A549 treated with AZD9567 at 1 μM for 4 hours (cell line): ENCODE measurements around the gene DNAH2. TPM values are rescaled to one million over a fixed set of nuclear protein-coding genes. Genes with fewer than 3 reads are reported as not detected.

Source experiments
- total RNA-seq: library from RNA; stranded (reverse); fragments of 200-300 nt; extraction: Qiagen RNA extraction; gene quantifications from 5 replicates; pipeline ENCODE4 v1.2.3, GENCODE V29; 2022; ENCODE audit not compliant: insufficient read depth

The DNAH2 gene, protein sequence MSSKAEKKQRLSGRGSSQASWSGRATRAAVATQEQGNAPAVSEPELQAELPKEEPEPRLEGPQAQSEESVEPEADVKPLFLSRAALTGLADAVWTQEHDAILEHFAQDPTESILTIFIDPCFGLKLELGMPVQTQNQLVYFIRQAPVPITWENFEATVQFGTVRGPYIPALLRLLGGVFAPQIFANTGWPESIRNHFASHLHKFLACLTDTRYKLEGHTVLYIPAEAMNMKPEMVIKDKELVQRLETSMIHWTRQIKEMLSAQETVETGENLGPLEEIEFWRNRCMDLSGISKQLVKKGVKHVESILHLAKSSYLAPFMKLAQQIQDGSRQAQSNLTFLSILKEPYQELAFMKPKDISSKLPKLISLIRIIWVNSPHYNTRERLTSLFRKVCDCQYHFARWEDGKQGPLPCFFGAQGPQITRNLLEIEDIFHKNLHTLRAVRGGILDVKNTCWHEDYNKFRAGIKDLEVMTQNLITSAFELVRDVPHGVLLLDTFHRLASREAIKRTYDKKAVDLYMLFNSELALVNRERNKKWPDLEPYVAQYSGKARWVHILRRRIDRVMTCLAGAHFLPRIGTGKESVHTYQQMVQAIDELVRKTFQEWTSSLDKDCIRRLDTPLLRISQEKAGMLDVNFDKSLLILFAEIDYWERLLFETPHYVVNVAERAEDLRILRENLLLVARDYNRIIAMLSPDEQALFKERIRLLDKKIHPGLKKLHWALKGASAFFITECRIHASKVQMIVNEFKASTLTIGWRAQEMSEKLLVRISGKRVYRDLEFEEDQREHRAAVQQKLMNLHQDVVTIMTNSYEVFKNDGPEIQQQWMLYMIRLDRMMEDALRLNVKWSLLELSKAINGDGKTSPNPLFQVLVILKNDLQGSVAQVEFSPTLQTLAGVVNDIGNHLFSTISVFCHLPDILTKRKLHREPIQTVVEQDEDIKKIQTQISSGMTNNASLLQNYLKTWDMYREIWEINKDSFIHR (N-terminal part only)
- total RNA-seq, result 0.03 to 0.10 TPM (median 0.05 TPM) in 3 of 5 replicates, not detected in the others

DNA sequence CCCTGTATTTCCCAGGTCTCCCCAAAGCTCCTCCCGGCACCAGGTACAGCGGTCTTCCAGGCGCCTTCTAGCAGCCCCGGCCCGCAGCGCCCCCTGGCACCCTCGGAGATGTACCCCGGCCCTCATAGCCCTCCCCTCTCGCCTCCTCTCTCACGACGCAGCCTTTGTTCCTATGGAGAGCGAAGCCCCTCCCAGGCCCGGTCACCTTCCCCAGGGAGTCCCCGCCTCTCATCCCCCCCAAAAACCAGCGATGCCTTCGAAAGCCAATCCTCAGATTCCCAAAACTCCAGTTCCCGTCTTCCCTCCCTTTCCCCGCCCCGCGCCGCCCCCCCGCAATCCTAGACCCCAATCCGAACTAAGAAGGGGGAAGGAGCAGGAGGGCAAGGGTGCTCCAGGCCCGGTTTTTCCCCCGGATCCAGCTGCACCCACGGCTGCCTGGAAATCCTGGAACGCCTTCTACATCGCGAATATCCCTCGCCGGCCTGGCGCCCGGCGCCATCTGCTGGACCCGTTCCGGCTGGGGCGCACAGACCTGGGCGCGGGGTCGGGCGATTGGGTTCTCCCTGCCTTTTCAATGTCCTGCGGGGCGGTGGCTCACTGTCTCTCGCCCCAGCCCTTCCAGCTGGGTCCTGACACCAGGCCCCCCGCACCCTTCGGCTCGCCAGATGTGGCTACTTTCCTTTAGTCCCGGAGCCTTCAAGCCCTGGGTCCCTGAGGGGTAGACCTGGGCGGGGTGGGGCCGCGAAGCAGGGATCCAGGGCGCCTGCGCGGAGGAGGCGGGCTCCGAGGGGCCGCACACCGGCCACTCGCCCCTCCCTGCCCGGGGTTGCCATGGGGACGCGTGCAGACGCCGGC lies at the start of gene DNAH2:
Gene DNAH2, plus strand, starts transcription at position 844 of the 855 bp plus-strand sequence. CDS start 1,991 bp downstream, outside the sequence.

DNA sequence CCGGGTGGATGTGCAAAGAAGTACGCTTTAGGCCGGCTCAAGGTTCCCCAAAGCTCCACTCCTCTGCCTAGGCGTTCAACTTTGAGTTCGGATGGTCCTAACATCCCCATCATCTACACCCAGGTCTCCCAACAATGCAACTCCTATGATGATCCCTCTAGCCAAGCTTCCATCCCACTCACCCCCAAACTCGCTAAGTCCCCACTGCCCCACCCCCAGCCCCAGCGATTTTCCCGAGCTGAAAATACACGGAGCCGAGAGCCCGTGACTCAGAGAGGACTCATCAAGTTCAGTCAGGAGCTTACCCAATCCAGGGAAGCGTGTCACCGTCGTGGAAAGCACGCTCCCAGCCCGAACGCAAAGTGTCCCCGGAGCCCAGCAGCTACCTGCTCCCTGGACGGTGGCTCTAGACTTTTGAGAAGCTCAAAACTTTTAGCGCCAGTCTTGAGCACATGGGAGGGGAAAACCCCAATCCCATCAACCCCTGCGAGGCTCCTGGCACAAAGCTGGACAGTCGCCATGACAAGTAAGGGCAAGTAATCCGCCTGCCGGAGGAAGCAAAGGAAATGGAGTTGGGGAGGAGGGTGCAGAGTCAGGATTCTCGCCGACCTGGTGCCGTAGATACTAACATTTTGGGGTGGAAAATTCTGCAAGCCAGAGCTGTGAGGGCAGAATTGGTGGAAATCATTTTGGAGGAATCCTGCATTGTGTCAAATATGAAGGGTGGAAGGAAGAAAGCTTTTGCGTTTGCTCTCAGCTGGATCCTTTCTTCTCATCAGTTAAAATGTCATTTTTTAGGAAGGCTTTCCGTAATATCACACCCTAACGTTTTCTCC lies 30.3 kb upstream of the DNAH2 start, which contains the start of gene TP53:
Gene TP53, minus strand, starts transcription at position 419 of the 836 bp plus-strand sequence. CDS start 10,896 bp downstream, outside the sequence.

DNA sequence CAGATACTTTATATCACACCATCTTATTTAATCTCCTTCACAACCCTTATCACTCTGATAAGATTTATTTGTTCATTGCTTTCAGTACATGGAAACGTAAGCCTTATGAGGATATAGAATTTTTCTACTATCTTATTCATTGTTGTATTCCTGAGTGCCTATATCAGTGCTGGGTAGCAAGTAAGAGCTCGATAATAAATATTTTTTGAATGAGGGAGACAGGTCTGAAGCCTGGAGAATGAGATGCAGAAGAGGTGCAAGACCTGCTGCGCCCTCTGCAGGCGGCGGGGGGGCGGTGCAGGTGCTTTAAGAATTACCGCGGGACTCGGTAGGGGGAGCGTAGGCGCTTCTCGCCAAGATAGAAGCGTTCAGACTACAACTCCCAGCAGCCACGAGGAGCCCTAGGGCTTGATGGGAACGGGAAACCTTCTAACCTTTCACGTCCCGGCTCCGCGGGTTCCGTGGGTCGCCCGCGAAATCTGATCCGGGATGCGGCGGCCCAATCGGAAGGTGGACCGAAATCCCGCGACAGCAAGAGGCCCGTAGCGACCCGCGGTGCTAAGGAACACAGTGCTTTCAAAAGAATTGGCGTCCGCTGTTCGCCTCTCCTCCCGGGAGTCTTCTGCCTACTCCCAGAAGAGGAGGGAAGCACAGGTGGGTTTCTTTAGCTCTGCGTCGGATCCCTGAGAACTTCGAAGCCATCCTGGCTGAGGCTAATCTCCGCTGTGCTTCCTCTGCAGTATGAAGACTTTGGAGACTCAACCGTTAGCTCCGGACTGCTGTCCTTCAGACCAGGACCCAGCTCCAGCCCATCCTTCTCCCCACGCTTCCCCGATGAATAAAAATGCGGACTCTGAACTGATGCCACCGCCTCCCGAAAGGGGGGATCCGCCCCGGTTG lies 29.4 kb upstream of the DNAH2 start, which contains the start of gene WRAP53:
Gene WRAP53, plus strand, starts transcription at position 570 of the 900 bp plus-strand sequence. Its CDS starts 172 bp downstream, at position 742.

DNA sequence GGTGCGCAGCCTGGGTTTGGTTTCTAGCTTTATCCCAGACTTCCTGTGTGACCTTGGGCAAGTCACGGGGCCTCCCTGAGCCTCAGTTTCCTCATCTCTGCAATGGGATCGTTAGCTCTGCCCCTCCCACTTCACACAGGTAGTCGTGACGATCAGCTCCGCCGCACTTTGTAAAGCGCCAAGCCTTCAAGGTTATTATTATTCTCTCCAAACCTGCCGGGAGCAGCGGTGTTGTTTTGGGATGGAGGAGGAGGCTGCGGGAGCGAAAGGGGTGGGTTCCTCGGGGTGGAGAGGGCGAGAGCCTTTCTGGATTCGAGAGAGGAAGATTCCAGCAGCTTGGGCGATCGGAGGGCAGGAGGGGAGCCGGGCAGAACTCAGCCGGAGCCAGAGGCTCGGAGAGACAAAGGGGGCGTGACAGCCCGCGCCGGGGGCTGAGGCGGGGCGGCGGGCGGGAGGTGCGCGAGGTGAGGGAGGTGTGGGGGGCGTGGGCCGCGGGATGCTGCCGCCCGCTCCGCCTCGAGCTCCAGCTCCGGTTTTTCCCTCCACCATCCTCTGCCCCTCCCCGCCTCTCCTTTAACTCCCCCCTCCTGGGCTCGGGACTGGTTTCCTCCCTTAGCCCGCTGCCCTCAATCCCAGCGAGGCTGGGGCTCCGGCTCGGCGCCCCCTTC lies 12.8 kb upstream of the DNAH2 start, which contains the start of gene EFNB3:
Gene EFNB3, plus strand, starts transcription at position 602 of the 668 bp plus-strand sequence. CDS start 397 bp downstream, outside the sequence.

DNA sequence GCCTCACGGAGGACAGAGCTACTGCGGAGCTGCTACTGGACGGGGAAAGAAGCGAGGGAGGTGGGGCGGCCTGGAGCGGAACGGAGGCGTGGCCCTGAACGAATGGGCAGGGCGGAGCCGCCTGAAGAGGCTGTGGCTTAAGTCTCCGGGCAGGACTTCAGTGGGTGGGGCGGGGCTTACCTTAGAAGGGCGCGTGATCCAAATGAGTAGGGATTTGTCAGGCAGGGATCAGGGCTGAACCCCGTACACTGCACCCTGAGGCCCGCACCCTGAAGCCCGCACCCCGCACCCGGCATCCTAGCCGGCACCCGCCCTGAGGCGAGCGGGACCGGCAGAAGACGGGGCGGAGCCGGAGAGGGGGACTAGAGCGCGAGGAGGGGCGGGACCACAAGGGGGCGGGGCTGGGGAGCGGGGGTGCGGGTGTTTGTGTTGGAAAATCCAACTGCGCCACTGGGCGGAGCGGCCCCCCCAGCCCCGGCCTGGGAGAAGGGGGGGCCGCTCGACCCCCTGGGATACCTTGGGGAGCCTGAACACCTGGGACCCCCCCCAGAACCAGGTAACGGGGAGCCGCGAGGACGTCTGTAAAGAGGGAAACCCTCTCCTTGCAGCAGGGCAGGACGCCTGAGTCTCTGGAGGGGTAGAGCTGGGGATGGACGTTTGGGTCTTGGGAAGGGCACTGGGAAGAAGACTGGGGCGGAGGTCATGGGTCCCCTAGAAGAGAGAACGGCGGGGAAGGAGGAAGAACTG lies 116.4 kb downstream of the DNAH2 start, which contains the start of gene KDM6B:
Gene KDM6B, plus strand, starts transcription at position 423 of the 747 bp plus-strand sequence. CDS start 11,338 bp downstream, outside the sequence.

DNA sequence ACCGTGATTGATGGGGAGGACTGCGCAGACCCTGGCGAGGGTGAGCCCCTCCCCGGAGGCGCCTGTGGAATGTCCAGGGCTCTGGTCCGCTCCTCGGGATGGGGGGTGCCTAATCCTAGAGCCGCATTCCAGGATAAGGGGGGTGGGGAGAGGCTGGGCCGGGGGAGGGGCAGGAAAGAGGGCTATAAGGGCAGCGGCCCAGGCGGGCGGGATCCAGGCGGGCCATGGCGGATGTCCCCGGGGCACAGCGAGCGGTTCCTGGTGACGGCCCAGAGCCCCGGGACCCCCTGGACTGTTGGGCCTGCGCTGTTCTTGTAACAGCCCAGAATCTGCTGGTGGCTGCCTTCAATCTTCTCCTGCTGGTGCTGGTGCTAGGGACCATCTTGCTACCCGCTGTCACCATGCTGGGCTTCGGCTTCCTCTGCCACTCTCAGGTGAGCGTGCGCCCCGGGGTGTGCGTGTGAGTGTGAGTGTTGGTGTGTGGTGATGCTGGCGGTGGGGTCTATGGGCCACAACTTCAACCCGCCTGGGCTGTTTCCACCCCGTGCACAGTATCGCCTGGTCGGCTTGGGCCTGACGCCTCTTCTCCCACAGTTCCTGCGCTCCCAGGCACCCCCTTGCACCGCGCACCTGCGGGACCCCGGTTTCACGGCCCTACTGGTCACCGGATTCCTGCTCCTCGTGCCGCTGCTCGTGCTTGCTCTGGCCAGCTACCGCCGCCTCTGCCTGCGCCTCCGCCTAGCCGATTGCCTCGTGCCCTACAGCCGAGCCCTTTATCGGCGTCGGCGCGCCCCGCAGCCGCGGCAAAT lies 137.5 kb downstream of the DNAH2 start, which contains the start of gene TMEM88:
Gene TMEM88, plus strand, starts transcription at position 216 of the 809 bp plus-strand sequence. Its CDS starts 9 bp downstream, at position 225.

DNA sequence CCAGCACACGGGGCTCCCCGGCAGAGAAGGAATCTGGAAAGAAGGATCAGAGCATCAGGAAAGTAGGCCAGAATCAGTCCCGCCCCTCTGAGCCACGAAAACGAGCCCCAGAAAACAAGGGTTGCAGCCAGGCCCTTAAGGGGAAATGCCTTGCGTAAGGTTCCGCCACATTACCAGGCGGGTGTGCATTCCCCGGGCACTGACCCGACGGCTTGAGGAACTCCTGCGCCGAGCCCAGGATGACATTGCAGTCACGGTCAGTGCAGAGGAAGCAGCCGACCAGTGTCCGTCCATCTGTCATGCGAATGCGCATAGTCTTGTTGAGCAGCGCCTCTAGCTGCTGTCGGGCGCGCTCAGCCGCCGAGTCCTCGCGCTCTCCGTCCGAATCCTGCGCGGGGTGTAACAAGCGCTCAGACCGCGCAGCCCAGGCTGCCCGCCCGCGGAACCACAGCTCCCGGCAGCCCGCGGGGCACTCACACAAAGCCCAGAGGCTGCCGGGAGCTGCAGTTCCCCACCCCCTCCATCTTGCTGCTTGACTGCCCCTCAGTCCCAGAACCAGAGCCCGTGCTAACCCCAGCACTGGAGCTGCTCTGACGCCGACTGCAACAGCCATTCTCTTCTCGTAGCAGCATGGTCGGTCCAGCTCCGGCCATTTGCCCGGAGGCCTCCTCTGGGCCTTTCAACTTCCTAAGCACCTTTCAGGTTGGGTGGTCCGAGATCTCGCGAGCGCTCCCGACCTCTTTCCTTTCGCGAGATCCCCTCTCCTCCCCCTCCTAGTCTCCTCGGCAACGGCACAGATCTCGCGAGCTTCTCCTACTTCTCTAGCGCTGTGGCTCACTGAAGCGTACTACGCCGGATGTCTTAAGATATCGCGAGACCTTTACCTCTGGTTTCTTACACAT lies 139.5 kb downstream of the DNAH2 start, which contains the start of gene NAA38:
Gene NAA38, minus strand, starts transcription at position 749 of the 902 bp plus-strand sequence. Its CDS starts 96 bp downstream, at position 653.

DNA sequence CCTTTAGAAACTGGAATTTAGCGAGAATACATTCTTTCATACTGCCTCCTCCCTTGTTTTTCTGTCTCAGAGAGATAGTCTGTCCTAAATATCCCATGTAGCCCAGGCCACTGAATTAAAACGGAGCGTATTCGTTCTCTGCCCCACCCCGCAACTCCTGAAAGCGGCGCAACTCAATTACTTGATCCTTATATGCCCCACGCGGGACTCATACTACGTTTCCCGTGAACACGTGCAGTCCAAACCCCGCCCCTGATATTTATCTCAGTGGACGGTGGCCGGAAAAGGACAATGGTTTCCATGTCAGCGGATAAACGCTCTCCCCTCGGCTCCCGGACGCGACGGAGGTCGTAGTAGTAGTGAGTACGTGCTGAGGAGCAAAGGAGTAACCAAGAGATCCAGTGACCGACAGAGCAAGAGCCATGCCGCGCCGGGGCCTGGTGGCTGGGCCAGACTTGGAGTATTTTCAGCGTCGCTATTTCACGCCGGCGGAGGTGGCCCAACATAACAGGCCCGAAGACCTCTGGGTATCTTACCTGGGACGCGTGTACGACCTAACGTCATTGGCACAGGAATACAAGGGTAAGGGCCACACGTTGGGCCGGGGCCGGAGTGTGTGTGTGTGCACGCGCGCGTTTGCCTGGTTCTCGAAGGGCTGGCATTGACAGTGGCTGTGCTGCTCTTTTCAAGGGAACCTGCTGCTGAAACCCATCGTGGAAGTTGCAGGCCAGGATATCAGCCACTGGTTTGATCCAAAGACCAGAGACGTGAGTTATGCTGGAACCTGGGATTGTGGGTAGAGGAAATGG lies 140.4 kb downstream of the DNAH2 start, which contains the start of gene CYB5D1:
Gene CYB5D1, plus strand, starts transcription at position 291 of the 809 bp plus-strand sequence. Its CDS starts 132 bp downstream, at position 423.

Other genes with a start within 250 kb of the DNAH2 start
- 17.6 to 21.8 TPM (median 20.5 TPM) in 5 replicates for gene ZBTB4, start 238.1 kb upstream of the DNAH2 start, total RNA-seq
- gene SLC35G6, start 236.3 kb upstream of the DNAH2 start, total RNA-seq, result not detected in 5 replicates
- gene POLR2A, start 233.4 kb upstream of the DNAH2 start, total RNA-seq, result 74.1 to 103 TPM (median 95.9 TPM) in 5 replicates
- gene TNFSF12, start 168.7 kb upstream of the DNAH2 start, total RNA-seq, result 7.1 to 11.8 TPM (median 9.9 TPM) in 5 replicates
- 0.40 to 0.92 TPM (median 0.66 TPM) in 4 of 5 replicates, not detected in the other for gene TNFSF13, start 159.0 kb upstream of the DNAH2 start, total RNA-seq
- 70.1 to 96.6 TPM (median 91.7 TPM) in 5 replicates for gene SENP3, start 155.8 kb upstream of the DNAH2 start, total RNA-seq
- gene CD68, start 138.1 kb upstream of the DNAH2 start, total RNA-seq, result 23.5 to 28.8 TPM (median 28.1 TPM) in 5 replicates
- gene MPDU1, start 133.9 kb upstream of the DNAH2 start, total RNA-seq, result 112 to 167 TPM (median 117 TPM) in 5 replicates
- gene SOX15, start 127.7 kb upstream of the DNAH2 start, total RNA-seq, result 0.17 to 0.42 TPM (median 0.28 TPM) in 4 of 5 replicates, not detected in the other
- 59.1 to 61.9 TPM (median 61.2 TPM) in 5 replicates for gene FXR2, start 102.8 kb upstream of the DNAH2 start, total RNA-seq
- 51.0 to 90.6 TPM (median 82.1 TPM) in 5 replicates for gene SAT2, start 89.9 kb upstream of the DNAH2 start, total RNA-seq
- gene SHBG, start 87.6 kb upstream of the DNAH2 start, total RNA-seq, result 0.47 to 1.00 TPM (median 0.70 TPM) in 4 of 5 replicates, not detected in the other
- gene ATP1B2, start 66.8 kb upstream of the DNAH2 start, total RNA-seq, result 0.19 to 0.26 TPM (median 0.24 TPM) in 4 of 5 replicates, not detected in the other
- gene TP53, start 30.3 kb upstream of the DNAH2 start, total RNA-seq, result 42.8 to 46.9 TPM (median 44.9 TPM) in 5 replicates
- 39.9 to 45.3 TPM (median 43.7 TPM) in 5 replicates for gene WRAP53, start 29.3 kb upstream of the DNAH2 start, total RNA-seq
- 1.1 to 2.2 TPM (median 1.3 TPM) in 5 replicates for gene EFNB3, start 12.5 kb upstream of the DNAH2 start, total RNA-seq
- 6.7 to 19.5 TPM (median 13.5 TPM) in 5 replicates for gene KDM6B, start 116.5 kb downstream of the DNAH2 start, total RNA-seq
- 0.79 to 1.4 TPM (median 1.2 TPM) in 4 of 5 replicates, not detected in the other for gene TMEM88, start 137.3 kb downstream of the DNAH2 start, total RNA-seq
- gene NAA38, start 139.8 kb downstream of the DNAH2 start, total RNA-seq, result 115 to 231 TPM (median 227 TPM) in 5 replicates
- 17.6 to 22.9 TPM (median 19.7 TPM) in 5 replicates for gene CYB5D1, start 140.3 kb downstream of the DNAH2 start, total RNA-seq
- gene CHD3, start 171.0 kb downstream of the DNAH2 start, total RNA-seq, result 50.7 to 58.1 TPM (median 56.6 TPM) in 5 replicates
- gene RNF227, start 198.5 kb downstream of the DNAH2 start, total RNA-seq, result 1.2 to 2.1 TPM (median 1.4 TPM) in 5 replicates
- 2.3 to 2.9 TPM (median 2.4 TPM) in 4 of 5 replicates, not detected in the other for gene KCNAB3, start 212.1 kb downstream of the DNAH2 start, total RNA-seq
- gene TRAPPC1, start 214.2 kb downstream of the DNAH2 start, total RNA-seq, result 305 to 400 TPM (median 319 TPM) in 5 replicates
- gene CNTROB, start 214.5 kb downstream of the DNAH2 start, total RNA-seq, result 18.2 to 49.4 TPM (median 43.5 TPM) in 5 replicates